ENCODE results near the gene MBD2. TPM values are rescaled to one million over a fixed set of nuclear protein-coding genes. Genes with fewer than 3 reads are reported as not detected.

Gene MBD2
- total and polyA plus RNA-seq, 2 of the 8 experiments (the other 6 are each of a cell fraction or from before 2014, with no cell fraction given), result 36.2 to 52.7 TPM

DNA sequence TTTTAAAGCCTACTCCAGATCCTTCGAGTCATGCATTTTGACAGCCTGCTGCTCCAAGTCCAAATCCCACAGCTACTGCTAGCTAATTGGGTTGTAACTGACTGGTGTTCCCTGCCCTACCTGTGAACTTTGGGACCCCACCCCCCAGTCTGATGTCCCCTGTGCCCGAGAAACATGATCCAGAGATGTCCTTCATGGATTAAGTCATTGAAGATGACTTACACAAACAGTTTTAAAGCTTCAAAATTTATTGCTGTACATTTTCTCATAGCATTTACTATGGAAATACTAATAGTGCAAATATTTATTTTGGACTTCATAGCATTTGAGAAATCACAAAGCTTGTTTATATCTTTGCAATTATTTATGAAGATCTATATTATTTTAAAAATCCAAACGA, 73.1 kb downstream of the MBD2 start:
- Histone ChIP-seq H3K4ac (replicated peaks; ENCODE audit: insufficient read length, low read depth, low read length) (no peak overlapping the region), H2BK20ac (ENCODE audit: low read length) (no peak overlapping the region), H3K79me2 (ENCODE audit: control insufficient read depth in 1 of 2, insufficient read depth in 2 of 2, low read length in 2 of 2) (no peaks in the 10 kb centered on the region), H3K9ac (replicated peaks in 1 of 4; ENCODE audit: extremely low read depth in 1 of 4, low read depth in 3 of 4, low read length in 3 of 4) (no peak overlapping the region), H3K4me1 (replicated peaks in 1 of 4; ENCODE audit: control insufficient read depth in 3 of 4, insufficient read depth in 4 of 4, low read length in 3 of 4) (peaks cover 0 to 3% (median 0%) of the 10 kb centered on the region in 4 experiments; a peak in 2 of 7 replicates), H3K27me3 (replicated peaks in 1 of 4; ENCODE audit: control insufficient read depth in 3 of 4, extremely low read depth in 1 of 4, insufficient read depth in 3 of 4, low read length in 3 of 4) (no peaks in the 10 kb centered on the region), H3K18ac (ENCODE audit: extremely low read depth, low read length) (no peak overlapping the region), H3K9me3 (ENCODE audit: insufficient read depth in 2 of 2, low read depth in 1 of 2, low read length in 1 of 2) (no peaks in the 10 kb centered on the region), H3K36me3 (ENCODE audit: control insufficient read depth in 2 of 4, insufficient read depth in 4 of 4, low read length in 3 of 4) (no peaks in the 10 kb centered on the region), H4K91ac (replicated peaks; ENCODE audit: insufficient read length, low read length) (no peak overlapping the region), H3K4me2 (ENCODE audit: insufficient read depth in 1 of 2, low read depth in 2 of 2, low read length in 2 of 2) (no peak overlapping the region), H3K56ac (replicated peaks; ENCODE audit: insufficient read length, low read depth, low read length) (no peak overlapping the region), H3K23me2 (ENCODE audit: low read depth, low read length) (no peaks in the 10 kb centered on the region), H2BK15ac (ENCODE audit: low read length) (no peak overlapping the region), H4K8ac (ENCODE audit: extremely low read depth, insufficient read depth, low read length) (no peak overlapping the region), H2AK5ac (ENCODE audit: low read depth, low read length) (no peak overlapping the region), H4K5ac (ENCODE audit: insufficient read length, low read depth, low read length) (no peak overlapping the region), H3K79me1 (ENCODE audit: low read depth, low read length) (no peaks in the 10 kb centered on the region), H3K4me3 (ENCODE audit: extremely low read depth in 1 of 4, insufficient read depth in 2 of 4, low read depth in 3 of 4, low read length in 4 of 4) (no peak overlapping the region), H3K14ac (ENCODE audit: insufficient read length) (no peak overlapping the region), H4K20me1 (replicated peaks in 1 of 2; ENCODE audit: control insufficient read depth in 1 of 2, insufficient read depth in 2 of 2, low read length in 2 of 2) (no peaks in the 10 kb centered on the region), H2AFZ (ENCODE audit: low read length) (no peak overlapping the region), H3K27ac (ENCODE audit: low read depth, low read length) (no peak overlapping the region), H2BK5ac (ENCODE audit: low read depth, low read length) (no peak overlapping the region), H2BK12ac (ENCODE audit: low read depth, low read length) (no peak overlapping the region), H3K23ac (ENCODE audit: insufficient read length) (no peak overlapping the region), H2BK120ac (replicated peaks; ENCODE audit: low read depth, low read length) (no peak overlapping the region)
- WGBS, 2 experiments (ENCODE audit: extremely low coverage in 1 of 2, insufficient coverage in 1 of 2, insufficient read length in 1 of 2, insufficient replicate concordance in 2 of 2, low coverage in 1 of 2, low lambda C conversion rate in 2 of 2, missing lambda C conversion rate in 1 of 2), result 84% methylated on average over 3 of the region's 3 CpGs; no CpG with 5 or more reads in 1 of the 2 experiments
- CTCF ChIA-PET (ENCODE audit: partially characterized antibody), result interaction anchor here (0.7 to 1.1 kb wide), 3 partner anchors 32 to 138 kb away, joined by 3 read pairs; no protein-coding TSS in a partner anchor
- no peak for FAIRE-seq
- POLR2A ChIA-PET (ENCODE audit: partially characterized antibody), result interaction anchor here (0.8 kb wide), 1 partner anchor 17 kb away, joined by 3 read pairs; no protein-coding TSS in a partner anchor
- no peak for DNase-seq (ENCODE audit: low read depth in 1 of 2, low spot score in 2 of 2)
- no peak for TF ChIP-seq BRCA1 (IDR thresholded peaks at IDR 0.05; ENCODE audit: low read depth, low read length)
- TF ChIP-seq TEAD4 (IDR thresholded peaks at IDR 0.05; ENCODE audit: low read depth, low read length), result no peak
- no peak for TF ChIP-seq SAP30 (IDR thresholded peaks at IDR 0.05; ENCODE audit: insufficient read depth, insufficient replicate concordance, low read length)
- TF ChIP-seq, protein P1, sequence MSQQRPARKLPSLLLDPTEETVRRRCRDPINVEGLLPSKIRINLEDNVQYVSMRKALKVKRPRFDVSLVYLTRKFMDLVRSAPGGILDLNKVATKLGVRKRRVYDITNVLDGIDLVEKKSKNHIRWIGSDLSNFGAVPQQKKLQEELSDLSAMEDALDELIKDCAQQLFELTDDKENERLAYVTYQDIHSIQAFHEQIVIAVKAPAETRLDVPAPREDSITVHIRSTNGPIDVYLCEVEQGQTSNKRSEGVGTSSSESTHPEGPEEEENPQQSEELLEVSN (IDR thresholded peaks at IDR 0.05), result no peak
- no peak for TF ChIP-seq KDM1A (IDR thresholded peaks at IDR 0.05; ENCODE audit: borderline replicate concordance, low read length)
- TF ChIP-seq EP300 (IDR thresholded peaks at IDR 0.05; ENCODE audit: borderline replicate concordance in 1 of 2, low read depth in 2 of 2, low read length in 2 of 2), result no peak
- TF ChIP-seq TAF7 (optimal IDR thresholded peaks at IDR 0.05; ENCODE audit: borderline replicate concordance, low read depth, low read length), result no peak
- TF ChIP-seq POU5F1 (IDR thresholded peaks at IDR 0.05; ENCODE audit: low read depth, low read length), result no peak
- TF ChIP-seq HDAC2 (IDR thresholded peaks at IDR 0.05; ENCODE audit: borderline replicate concordance in 1 of 2, low read depth in 2 of 2, low read length in 2 of 2), result no peak
- TF ChIP-seq CHD2 (IDR thresholded peaks at IDR 0.05; ENCODE audit: low read length), result no peak
- no peak for TF ChIP-seq CTBP2 (IDR thresholded peaks at IDR 0.05; ENCODE audit: borderline replicate concordance, insufficient read depth, insufficient read length, low read length)
- no peak for TF ChIP-seq SRF (IDR thresholded peaks at IDR 0.05; ENCODE audit: low read depth, low read length)
- TF ChIP-seq CBX5 (IDR thresholded peaks at IDR 0.05; ENCODE audit: low read depth, low read length), result no peak

Measured in H1 (cell line).